ENCODE data around the gene MB21D2.

- TF ChIP-seq CTCF (conservative IDR thresholded peaks at IDR 0.05; ENCODE audit: low read depth in 2 of 2) (peak; percentile 84 to 98), CREB1 (CRISPR knock-in tag; IDR thresholded peaks at IDR 0.05; ENCODE audit: low read depth) (no peak), REST (IDR thresholded peaks at IDR 0.05; ENCODE audit: unreplicated experiment) (no peak), POLR2AphosphoS5 (IDR thresholded peaks at IDR 0.05; ENCODE audit: low read depth) (no peak), EZH2phosphoT487 (IDR thresholded peaks at IDR 0.05; ENCODE audit: unreplicated experiment) (no peak), EZH2 (IDR thresholded peaks at IDR 0.05; ENCODE audit: low read depth, unreplicated experiment) (no peak), JUNB (IDR thresholded peaks at IDR 0.05; ENCODE audit: unreplicated experiment) (no peak), STAT1 (IDR thresholded peaks at IDR 0.05; ENCODE audit: unreplicated experiment) (no peak), ZNF462 (CRISPR knock-in tag; IDR thresholded peaks at IDR 0.05) (peak; percentile 52; the same call in 1 of the 2 replicates), ETS1 (IDR thresholded peaks at IDR 0.05) (no peak), ZNF331 (CRISPR knock-in tag; IDR thresholded peaks at IDR 0.05; ENCODE audit: low read depth) (no peak), ZNF114 (CRISPR knock-in tag; IDR thresholded peaks at IDR 0.05) (no peak)
Measured at GRCh38 chr3:192772240-192772894, 145.3 kb downstream of the MB21D2 start.

Data from GM23338 (cell line).